HepG2 (cell line): ENCODE results near the gene CCT4. TPM values are rescaled to one million over a fixed set of nuclear protein-coding genes. Genes with fewer than 3 reads are reported as not detected.
A peak's percentile ranks its signal among the peaks of the same experiment; 100 is the strongest.

Source experiments
- AGO1 ChIP-seq: fragments of 200-400 bp; formaldehyde crosslinking; IDR thresholded peaks from 2 replicates; pipeline ENCODE4 v1.6.1; 2017; ENCODE audit warnings: mild to moderate bottlenecking, low read depth, low read length, moderate library complexity; ENCODE audit not compliant: poor library complexity, severe bottlenecking
- BCLAF1 ChIP-seq: fragments of 450-650 bp; IDR thresholded peaks from 2 replicates; pipeline ENCODE4 v1.6.1; 2017; ENCODE audit warnings: mild to moderate bottlenecking
- DPF2 ChIP-seq: sonication (generic); formaldehyde crosslinking; IDR thresholded peaks from 2 replicates; pipeline ENCODE4 v1.4.0; 2020; ENCODE audit warnings: mild to moderate bottlenecking, low read depth, missing genetic modification reagents, borderline replicate concordance
- E2F1 ChIP-seq: sonication (generic); formaldehyde crosslinking; IDR thresholded peaks from 2 replicates; pipeline ENCODE4 v1.5.0; 2020; ENCODE audit warnings: missing genetic modification reagents
- MBNL3 ChIP-seq: fragments of 250-450 bp; sonication (Bioruptor Pico); conservative IDR thresholded peaks from 2 replicates; pipeline ENCODE4 v1.8.0; 2022; ENCODE audit warnings: mild to moderate bottlenecking, inconsistent platforms
- MED1 ChIP-seq: sonication (generic); formaldehyde crosslinking; IDR thresholded peaks from 2 replicates; pipeline ENCODE4 v1.4.0; 2020; ENCODE audit warnings: missing genetic modification reagents
- MTA1 ChIP-seq: sonication (generic); formaldehyde crosslinking; IDR thresholded peaks from 2 replicates; pipeline ENCODE4 v1.4.0; 2020; ENCODE audit warnings: missing genetic modification reagents, mild to moderate bottlenecking, borderline replicate concordance
- NRL ChIP-seq: sonication (generic); formaldehyde crosslinking; IDR thresholded peaks from 2 replicates; pipeline ENCODE4 v1.5.0; 2020; ENCODE audit warnings: missing genetic modification reagents, mild to moderate bottlenecking, moderate library complexity, borderline replicate concordance
- RXRA ChIP-seq: sonication (generic); formaldehyde crosslinking; IDR thresholded peaks from 2 replicates; pipeline ENCODE4 v1.5.1; 2020; ENCODE audit warnings: missing genetic modification reagents
- SMAD9 ChIP-seq: sonication (generic); formaldehyde crosslinking; IDR thresholded peaks from 2 replicates; pipeline ENCODE4 v1.5.1; 2020; ENCODE audit warnings: mild to moderate bottlenecking, missing genetic modification reagents
- TARDBP ChIP-seq: sonication (generic); formaldehyde crosslinking; IDR thresholded peaks from 2 replicates; pipeline ENCODE4 v1.8.0; 2022; ENCODE audit warnings: mild to moderate bottlenecking, missing genetic modification reagents
- ZBTB49 ChIP-seq: sonication (generic); formaldehyde crosslinking; IDR thresholded peaks from 2 replicates; pipeline ENCODE4 v1.4.0; 2020; ENCODE audit warnings: missing genetic modification reagents, borderline replicate concordance
- ZFP36L1 ChIP-seq: sonication (generic); formaldehyde crosslinking; IDR thresholded peaks from 2 replicates; pipeline ENCODE4 v1.8.0; 2022; ENCODE audit warnings: mild to moderate bottlenecking, missing genetic modification reagents, moderate library complexity
- ZNF12 ChIP-seq: sonication (generic); formaldehyde crosslinking; IDR thresholded peaks from 2 replicates; pipeline ENCODE4 v1.5.0; 2020; ENCODE audit warnings: missing genetic modification reagents
- ZNF639 ChIP-seq: conservative IDR thresholded peaks from 2 replicates; pipeline ENCODE4 v1.6.1; 2018; ENCODE audit warnings: missing genetic modification reagents
- ZNF75D ChIP-seq: sonication (generic); formaldehyde crosslinking; IDR thresholded peaks from 2 replicates; pipeline ENCODE4 v1.8.1; 2023; ENCODE audit warnings: missing genetic modification reagents, mild to moderate bottlenecking, borderline replicate concordance
- ZNF800 ChIP-seq: sonication (generic); formaldehyde crosslinking; IDR thresholded peaks from 2 replicates; pipeline ENCODE4 v1.4.0; 2020; ENCODE audit warnings: missing genetic modification reagents
- polyA plus RNA-seq, 8 experiments: library from polyadenylated mRNA; depleted of rRNA in 3 of 8; stranded (reverse) in 7 of 8; unstranded in 1 of 8; fragments of >200 nt; fragmentation: Illumina TruSeq in 4 of 8; extraction: Trizol in 4 of 8; gene quantifications; 2 replicates each; pipeline versions ENCODE4 v1.2.1 to v1.2.3, GENCODE V29; 2011 to 2016; ENCODE audit warnings: low read depth in 4 of 8, missing spikeins in 1 of 8, mixed read lengths in 1 of 8; ENCODE audit not compliant: insufficient read depth in 1 of 8
- total RNA-seq, 5 experiments: library from RNA; depleted of rRNA; stranded (reverse); fragments of >200 nt; fragmentation: Illumina TruSeq; extraction: Trizol; gene quantifications; 2 replicates each; pipeline ENCODE4 v1.2.3, GENCODE V29; 2016; ENCODE audit warnings: low read depth in 1 of 5

Gene CCT4
- total and polyA plus RNA-seq, 2 of the 13 experiments (the other 11 are each of a cell fraction or from before 2014, with no cell fraction given), result 138 to 340 TPM

GRCh38 chr2:61905372-61906185 is 17.1 kb upstream of the CCT4 start, which contains the start of gene COMMD1 (continued):
- TF ChIP-seq ZNF800 (CRISPR knock-in tag) (no peak), TARDBP (CRISPR knock-in tag) (peak; percentile 96), ZNF12 (CRISPR knock-in tag) (peak; percentile 49; the same call in 1 of the 2 replicates), BCLAF1 (no peak), MTA1 (CRISPR knock-in tag) (peak; percentile 87; the same call in 1 of the 2 replicates), AGO1 (no peak), ZFP36L1 (no peak), MED1 (peak; percentile 69), ZNF639 (CRISPR knock-in tag) (no peak; the same call in 1 of the 2 replicates), ZBTB49 (CRISPR knock-in tag) (no peak), DPF2 (CRISPR knock-in tag) (no peak), SMAD9 (0 out of 2 replicates have a peak, but pooled peaks have one; percentile 33), RXRA (CRISPR knock-in tag) (peak; percentile 89), NRL (CRISPR knock-in tag) (peak; percentile 77; the same call in 1 of the 2 replicates), E2F1 (CRISPR knock-in tag) (no peak), MBNL3 (CRISPR knock-in tag) (no peak), ZNF75D (no peak)
